Hematopoietic multipotent progenitor cell treated with erythropoietin and hydrocortisone succinate and interleukin-3 and kit ligand, for 15 days (in vitro differentiated cells): Measurements from ENCODE around the gene TMEM11.

Experiments used
- DNase-seq: peaks from one replicate; pipeline ENCODE4 v3.0.0-alpha.2; 2015; ENCODE audit warnings: low spot score

TMEM11 gene

GRCh38 chr17:21183468-21183867 lies 30.5 kb downstream of the TMEM11 start:
- no peak for DNase-seq

- DNase-seq: no peak
Measured at GRCh38 chr17:21177854-21178600, 35.9 kb downstream of the TMEM11 start.

GRCh38 chr17:21177401-21177800 lies 36.6 kb downstream of the TMEM11 start:
- no peak for DNase-seq

- no peak for DNase-seq
Measured at GRCh38 chr17:21176773-21177395, 37.1 kb downstream of the TMEM11 start.

GRCh38 chr17:21174713-21175112 lies 39.2 kb downstream of the TMEM11 start:
- DNase-seq: no peak

- DNase-seq: no peak
Measured at GRCh38 chr17:21174186-21174585, 39.8 kb downstream of the TMEM11 start.

- DNase-seq: no peak
Measured at GRCh38 chr17:21173543-21173942, 40.4 kb downstream of the TMEM11 start.

- peak; percentile 36 for DNase-seq
Measured at GRCh38 chr17:21172846-21173245, 41.1 kb downstream of the TMEM11 start.

GRCh38 chr17:21171970-21172510 lies 41.9 kb downstream of the TMEM11 start:
- DNase-seq: no peak

- no peak for DNase-seq
Measured at GRCh38 chr17:21171309-21171922, 42.5 kb downstream of the TMEM11 start.

- DNase-seq: no peak
Measured at GRCh38 chr17:21170809-21171208, 43.2 kb downstream of the TMEM11 start.

- no peak for DNase-seq
Measured at GRCh38 chr17:21169496-21169895, 44.5 kb downstream of the TMEM11 start.

GRCh38 chr17:21168555-21168865 lies 45.5 kb downstream of the TMEM11 start:
- no peak for DNase-seq

GRCh38 chr17:21167303-21167702 lies 46.7 kb downstream of the TMEM11 start:
- no peak for DNase-seq

GRCh38 chr17:21166595-21167210 lies 47.3 kb downstream of the TMEM11 start:
- DNase-seq: no peak

GRCh38 chr17:21165922-21166594 lies 47.9 kb downstream of the TMEM11 start:
- no peak for DNase-seq

GRCh38 chr17:21164620-21165019 lies 49.3 kb downstream of the TMEM11 start:
- no peak for DNase-seq

GRCh38 chr17:21164216-21164615 lies 49.7 kb downstream of the TMEM11 start:
- DNase-seq: no peak

GRCh38 chr17:21163101-21163500 lies 50.9 kb downstream of the TMEM11 start:
- DNase-seq: no peak

- DNase-seq: no peak
Measured at GRCh38 chr17:21162394-21162775, 51.6 kb downstream of the TMEM11 start.

GRCh38 chr17:21161498-21162393 lies 52.2 kb downstream of the TMEM11 start:
- DNase-seq: no peak
